D341Med (cell line): Measurements from ENCODE around the gene SLC7A6.
"Not testable (repeated sequence)": the region's sequence is repeated elsewhere in the genome, so short reads cannot be mapped to it uniquely, and the experiment has no call there.

Experiments
- DNase-seq: peaks from one replicate; pipeline ENCODE4 v3.0.0; 2012; ENCODE audit warnings: low spot score

SLC7A6 gene

DNA sequence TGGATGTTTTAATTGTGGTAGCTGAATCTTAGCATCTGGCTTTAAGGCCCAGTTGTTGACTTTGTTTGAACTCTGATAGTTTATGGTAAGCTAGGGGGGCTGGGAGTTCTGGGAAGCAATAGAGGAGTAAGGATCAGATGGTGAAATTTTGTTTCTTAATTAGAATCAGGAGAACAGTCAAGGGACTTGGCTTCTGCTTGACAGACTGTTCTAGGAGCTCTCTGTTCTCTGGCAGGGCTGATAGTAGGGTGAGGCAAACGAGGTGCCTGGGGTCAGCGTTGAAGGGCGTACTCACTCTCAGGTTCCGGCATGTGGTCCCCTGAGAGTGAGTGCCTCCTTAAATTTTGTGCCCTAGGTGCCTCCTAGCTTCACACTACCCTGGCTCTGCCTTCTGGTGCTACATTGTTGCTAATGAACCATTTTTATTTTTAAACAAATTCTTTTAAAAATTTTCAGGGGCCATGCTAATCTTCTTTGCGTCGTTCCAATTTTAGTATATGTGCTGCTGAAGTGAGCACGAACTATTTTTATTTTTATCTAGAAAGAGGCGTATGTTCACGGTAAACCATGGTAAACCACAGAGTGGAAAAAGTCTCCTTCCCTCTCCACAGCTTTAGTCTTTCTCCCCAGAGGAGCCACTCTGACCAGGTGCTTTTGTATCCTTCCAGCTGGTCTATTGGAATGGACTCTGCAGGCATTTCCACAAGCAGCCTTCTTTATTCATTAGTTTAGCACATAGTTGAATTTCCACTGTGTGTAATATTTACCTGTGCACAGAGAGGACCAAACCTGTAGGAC, 19.7 kb downstream of the SLC7A6 start:
- no peak for DNase-seq

DNA sequence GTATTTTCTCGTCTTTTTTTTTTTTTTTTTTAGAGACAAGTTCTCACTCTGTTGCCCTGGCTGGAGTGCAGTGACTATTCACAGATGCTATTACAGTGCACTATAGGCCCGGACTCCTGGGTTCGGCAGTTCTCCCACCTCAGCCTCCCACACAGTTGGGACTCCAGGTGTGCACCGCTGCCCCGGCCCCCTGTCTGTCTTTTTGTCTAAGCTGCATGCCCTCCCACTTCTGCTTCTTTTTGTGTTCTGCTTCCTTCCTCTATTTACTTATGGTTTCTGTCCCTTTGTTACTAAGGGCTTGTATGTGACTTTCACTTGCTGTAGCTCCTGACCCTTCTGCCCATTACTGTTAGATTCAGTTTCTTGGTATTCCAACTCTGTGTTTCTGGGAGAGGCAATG, 20.5 kb downstream of the SLC7A6 start:
- DNase-seq: no peak

DNA sequence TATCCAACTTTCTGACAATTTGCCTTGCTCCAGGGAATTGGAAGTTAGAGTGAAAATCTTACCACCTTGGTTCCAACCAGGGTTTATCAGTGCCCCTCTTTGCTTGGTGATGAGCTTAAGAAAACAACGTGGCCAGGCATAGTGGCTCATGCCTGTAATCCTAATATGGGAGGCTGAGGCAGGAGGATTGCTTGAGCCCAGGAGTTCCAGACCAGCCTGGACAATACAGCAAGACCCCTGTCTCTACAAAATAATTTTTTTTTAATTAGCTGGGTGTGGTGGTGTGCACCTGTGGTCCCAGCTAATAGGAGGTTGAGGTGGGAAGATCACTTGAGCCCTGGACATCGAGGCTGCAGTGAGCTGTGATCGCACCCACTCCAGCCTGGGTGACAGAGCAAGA, 21.4 kb downstream of the SLC7A6 start:
- no peak for DNase-seq

DNA sequence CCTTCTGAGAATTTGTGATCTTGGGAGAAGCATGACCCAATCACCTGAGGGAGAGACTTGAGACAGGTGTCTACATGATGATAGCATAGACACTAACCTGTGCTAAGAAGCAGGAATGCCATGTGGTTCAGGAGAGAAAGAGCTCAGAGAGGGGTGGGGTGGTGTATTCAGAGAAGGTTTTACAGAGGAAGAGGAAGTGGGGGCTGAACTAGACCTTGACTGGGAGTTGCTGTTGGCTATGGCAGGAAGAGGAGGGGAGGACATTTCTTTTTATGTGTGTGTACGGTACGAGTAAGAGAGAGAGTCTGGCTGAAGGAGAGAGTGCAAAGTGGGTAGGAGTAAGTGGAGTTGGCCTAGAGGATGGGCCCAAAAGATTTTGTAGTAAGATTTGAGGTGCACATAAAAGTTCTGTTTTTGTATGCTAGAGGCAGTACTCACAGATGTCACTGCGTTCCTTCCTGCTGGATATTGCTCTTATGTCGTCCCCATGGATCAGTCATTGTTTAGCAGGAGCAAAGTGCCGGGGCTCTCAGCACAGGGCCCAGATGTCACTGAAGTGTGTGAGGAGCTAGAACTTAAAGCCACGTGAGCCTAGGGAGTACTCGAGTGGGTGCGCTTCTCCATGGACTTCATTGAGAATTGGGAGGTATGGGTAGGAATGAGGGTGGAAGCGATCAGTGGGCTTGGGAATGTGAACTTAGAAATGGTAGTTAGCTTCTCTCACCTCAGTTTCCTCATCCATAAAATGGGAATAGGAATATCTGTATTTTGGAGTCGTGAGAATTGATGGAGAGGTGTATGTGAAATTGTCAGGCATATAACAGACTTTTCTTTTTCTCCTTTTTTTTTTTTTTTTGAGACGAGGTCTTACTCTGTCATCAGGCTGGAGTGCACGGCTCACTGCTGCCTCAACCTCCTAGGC, 22.1 kb downstream of the SLC7A6 start:
- DNase-seq: peak; percentile 68

DNA sequence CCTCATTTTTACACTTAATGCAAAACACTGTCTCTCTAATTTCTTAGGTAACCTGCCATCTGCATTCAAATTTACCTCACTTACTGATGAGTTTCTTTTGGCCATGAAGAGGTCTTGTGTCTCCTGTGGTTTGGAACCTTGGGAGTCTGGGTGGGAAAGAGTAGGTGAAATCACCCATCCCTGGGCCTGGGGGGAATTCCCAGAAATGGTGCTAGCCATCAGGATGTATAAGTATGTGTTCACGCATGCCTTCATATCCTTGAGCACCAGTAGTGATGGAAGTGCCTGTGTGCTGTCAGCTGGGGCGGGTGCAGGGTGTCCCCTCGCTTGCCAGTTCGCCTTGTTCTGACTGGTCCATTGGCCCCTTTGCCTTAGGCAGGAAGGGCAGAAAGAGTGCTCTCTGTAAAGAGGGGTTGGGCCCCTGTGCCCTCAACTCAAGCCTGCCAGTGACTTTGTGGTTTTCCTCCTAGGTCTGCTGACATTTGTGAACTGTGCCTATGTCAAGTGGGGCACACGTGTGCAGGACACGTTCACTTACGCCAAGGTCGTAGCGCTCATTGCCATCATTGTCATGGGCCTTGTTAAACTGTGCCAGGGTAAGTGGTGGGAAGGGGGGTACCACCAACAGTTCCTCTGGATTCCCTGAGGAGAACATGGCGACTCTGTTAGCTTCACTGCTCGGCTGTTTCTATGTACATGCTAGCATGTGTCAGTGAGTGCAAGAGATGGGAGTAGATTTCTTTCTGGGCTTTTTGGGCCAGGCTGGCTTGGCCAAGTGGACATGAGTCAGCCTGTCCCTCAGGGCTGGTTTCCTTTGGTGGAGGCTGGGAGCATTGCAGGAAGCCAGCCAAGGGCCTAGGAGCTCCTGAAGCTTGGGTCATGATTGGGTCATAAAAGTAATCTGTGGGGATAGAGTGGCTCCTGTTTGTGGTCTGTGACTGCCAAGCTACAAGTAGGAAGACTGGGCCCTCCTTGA, 23.2 kb downstream of the SLC7A6 start:
- no peak for DNase-seq

DNA sequence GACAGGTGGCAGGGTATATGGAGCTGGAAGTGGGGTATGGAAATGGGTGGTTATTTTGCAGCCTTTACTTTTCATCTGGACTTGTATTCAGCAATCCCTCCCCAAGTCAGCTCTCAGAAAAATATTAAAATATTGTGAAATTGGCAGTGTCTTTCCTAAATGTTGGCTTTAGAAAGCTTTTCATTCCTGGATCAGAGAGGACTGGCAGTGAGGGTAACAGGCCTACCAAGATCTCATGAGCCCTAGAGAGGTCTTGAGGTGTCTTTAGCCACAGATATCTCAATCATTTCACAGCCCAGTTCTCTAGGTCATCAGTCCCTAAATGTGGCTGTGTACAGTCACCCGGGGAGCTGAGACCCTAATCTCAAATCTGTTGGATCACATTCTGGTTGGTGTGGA, 23.9 kb downstream of the SLC7A6 start:
- DNase-seq: no peak

DNA sequence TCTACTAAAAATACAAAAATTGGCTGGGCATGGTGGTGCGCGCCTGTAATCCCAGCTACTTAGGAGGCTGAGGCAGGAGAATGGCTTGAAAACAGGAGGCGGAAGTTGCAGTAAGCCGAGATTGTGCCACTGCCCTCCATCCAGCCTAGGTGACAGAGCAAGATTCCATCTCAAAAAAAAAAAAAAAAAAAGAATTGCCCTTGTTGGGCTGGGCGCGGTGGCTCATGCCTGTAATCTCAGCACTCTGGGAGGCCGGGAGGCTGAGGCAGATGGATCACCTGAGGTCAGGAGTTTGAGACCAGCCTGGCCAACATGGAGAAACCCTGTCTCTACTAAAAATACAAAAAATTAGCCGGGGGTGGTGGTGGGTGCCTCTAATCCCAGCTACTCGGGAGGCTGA, 24.5 kb downstream of the SLC7A6 start:
- DNase-seq: not testable (repeated sequence)

DNA sequence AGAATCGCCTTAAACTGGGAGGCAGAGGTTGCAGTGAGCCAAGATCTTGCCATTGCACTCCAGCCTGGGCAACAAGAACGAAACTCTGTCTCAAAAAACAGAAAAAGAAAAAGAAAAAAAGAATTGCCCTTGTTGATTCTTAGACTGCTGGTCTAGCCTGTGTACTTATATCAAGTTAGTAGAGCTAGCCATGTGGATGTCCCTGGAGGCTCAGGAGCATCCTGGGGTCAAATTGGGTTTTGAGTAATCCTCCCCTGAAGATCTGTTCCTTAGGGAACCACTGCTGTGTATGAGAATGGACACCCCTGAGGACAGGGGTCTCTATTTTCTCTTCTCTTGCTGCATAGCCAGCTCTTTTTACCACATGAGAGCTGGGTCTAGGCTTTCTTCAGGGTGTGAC, 24.9 kb downstream of the SLC7A6 start:
- no peak for DNase-seq

DNA sequence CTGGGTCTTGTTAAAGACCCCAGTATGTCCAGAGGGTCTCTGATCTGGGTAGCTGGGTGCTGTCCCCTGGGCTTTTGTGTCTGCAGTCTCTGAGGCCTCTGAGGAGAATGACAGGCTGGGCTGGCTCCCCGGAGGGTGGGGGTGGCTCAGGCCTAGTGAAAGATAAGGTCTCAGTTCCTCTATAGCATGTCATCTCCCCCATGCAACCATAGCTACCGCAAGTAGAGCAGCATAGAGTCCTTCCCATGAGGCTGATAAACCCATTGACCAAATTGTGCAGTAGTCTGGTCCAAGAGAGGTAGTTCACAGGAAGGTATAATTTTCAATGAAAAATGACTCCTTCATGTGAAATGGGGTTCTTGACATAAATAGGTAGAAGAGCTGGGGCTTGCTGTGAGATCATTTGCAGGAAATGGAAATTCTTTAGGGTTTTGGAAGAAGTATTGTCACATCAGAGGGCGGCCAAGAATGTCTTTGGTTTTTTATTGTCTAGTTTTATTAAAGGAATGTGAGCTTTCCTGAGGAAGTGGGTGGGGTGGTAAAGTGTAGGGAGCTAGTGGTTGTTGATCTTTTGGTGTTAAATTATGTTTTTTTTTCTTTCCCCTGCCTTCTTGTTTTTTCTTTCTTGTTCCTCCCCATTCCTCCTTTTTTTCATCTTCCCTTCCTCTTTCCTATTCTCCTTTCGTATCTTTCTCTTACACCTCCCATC, 25.4 kb downstream of the SLC7A6 start:
- DNase-seq: no peak

DNA sequence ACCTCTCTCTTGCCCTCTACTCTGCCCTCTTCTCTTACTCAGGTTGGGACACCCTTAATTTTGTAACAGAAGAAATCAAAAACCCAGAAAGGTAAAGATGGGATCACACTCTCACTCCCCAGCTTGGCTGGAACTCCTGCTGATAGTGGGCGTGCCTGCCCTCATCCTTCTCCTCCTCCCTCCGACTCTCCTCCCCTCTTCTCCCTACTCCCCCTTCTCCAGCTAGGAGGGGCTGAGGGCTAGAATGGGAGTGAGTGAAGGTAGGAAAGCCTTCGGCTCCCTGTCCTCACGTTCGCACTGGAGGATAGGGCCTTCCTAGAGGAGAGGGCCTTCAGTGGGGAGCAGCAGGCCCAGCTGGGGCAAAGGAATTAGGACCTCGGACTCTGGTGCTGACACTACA, 26.1 kb downstream of the SLC7A6 start:
- no peak for DNase-seq

DNA sequence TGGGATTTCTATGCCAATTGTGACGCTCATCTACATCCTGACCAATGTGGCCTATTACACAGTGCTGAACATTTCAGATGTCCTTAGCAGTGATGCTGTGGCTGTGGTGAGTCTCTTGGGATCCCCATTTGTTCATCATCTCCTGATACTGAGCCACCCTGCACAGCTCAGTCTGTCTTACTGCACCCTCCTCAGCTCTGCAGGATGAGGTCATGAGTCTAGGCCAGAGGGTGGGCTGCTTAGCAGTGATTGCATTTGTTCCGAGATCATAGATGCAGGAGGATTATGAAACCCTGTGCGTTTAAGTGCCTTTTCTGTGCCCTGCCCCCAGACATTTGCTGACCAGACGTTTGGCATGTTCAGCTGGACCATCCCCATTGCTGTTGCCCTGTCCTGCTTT, 26.9 kb downstream of the SLC7A6 start:
- DNase-seq: no peak

DNA sequence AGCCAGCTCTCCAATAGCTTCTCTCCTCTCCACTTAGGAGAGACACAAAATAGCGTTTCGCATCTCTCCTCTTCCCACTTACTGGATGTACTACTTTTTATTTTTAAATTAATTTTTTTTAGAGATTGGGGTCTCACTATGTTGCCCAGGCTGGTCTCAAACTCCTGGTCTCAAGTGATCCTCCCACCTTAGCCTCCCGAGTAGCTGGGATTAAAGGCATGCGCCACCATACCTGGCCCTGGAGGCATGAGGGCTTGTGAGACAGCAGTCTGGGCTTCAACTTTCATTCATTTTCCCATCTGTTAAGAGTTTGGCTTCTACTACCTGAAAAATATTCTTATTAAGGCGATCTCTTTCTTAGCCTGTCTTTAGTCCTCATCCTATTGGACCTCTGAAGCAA, 28.1 kb downstream of the SLC7A6 start:
- no peak for DNase-seq

DNA sequence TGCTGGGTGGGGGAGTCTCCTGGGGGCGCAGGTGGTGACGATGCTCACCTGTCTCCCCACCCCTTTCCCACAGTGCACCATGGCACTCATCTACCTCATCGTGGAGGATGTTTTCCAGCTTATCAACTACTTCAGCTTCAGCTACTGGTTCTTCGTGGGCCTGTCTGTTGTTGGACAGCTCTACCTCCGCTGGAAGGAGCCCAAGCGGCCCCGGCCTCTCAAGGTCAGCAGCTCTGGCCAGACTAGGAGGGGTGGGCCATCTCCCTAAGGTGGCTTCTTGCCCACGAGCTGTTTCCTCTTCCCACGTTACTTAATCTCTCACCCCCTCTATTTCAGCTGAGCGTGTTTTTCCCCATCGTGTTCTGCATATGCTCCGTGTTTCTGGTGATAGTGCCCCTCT, 32.0 kb downstream of the SLC7A6 start:
- DNase-seq: no peak

DNA sequence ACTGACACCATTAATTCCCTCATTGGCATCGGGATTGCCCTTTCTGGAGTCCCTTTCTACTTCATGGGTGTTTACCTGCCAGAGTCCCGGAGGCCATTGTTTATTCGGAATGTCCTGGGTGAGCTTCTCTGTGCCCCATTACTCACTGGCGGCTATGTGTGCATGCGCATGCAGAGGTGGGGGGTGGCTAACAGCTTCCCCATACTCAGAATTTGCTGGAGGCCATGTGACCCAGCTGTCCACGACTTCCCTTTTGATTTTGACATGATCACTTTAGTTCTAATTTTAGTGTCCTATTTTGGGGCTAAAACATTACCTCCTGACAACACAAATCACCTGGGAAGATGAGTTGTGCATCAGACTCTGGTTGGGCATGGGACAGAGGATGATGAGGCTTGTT, 32.4 kb downstream of the SLC7A6 start:
- no peak for DNase-seq

DNA sequence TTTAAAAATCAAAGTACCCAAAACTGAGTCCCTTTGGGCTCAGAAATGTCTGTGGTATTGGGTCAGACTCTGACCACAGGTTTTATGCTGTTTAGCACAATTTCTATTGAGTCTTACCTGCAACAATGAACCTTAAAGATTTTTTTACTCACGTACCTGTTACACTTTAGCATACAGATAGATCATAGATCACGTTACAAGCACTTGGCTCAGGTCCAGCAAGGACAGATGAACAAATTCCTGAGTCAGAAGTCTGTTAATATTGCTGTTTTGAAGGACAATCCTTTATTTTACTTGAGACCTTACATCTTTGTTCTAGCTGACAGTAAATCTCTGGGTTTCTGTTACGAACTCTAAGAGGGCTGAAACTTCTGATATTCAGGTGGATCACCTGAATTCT, 33.6 kb downstream of the SLC7A6 start:
- DNase-seq: no peak

DNA sequence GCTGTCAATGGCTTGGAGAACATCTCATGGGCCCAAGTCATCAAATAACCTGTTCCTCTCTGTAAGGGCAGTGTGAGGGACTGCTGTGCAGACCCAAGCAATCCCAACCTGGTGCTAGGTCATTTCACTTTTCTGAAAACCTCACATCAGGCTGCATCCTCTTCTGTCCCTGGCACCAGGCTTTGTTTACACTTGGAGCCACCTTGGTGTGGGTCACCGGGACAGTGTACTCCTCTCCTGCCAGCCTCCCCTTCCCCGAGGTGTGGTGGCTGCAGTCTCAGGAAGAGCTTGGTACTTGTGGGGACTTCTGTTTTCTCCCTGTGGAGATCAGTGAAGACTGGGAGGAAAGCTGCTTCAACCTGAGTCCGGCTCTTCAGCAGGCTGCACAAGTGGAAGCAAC, 34.0 kb downstream of the SLC7A6 start:
- no peak for DNase-seq

DNA sequence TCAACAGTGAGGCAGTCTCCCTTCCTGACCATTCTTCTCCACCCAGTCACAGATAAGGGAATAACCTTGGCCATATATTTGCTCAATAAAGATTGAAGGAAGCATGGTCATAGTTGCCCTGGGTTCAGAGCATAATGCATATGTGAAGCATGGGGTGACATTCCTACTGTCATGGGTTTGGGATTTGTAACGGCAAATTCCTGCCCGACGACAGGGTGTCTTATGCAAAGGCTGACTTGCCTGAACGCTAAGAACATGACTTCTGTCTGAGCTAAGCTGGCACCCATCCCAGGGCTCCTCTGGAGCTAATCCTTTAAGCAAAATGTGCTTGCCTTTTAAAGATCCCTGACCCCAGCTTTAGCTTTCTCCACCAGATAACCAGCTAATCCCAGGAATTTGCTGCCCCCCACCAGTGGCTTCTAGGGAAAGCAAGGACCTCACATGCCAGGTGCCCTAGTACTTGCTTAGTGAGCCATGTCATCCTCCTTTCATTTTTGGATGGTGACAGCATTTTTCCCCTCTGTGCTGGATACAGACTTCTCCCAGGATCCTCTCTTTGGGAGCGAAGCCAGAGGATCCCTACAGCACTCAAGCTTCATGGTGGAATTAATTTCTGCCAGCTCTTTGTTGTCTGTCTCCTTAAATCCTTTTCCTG, 34.7 kb downstream of the SLC7A6 start:
- peak; percentile 77 for DNase-seq

DNA sequence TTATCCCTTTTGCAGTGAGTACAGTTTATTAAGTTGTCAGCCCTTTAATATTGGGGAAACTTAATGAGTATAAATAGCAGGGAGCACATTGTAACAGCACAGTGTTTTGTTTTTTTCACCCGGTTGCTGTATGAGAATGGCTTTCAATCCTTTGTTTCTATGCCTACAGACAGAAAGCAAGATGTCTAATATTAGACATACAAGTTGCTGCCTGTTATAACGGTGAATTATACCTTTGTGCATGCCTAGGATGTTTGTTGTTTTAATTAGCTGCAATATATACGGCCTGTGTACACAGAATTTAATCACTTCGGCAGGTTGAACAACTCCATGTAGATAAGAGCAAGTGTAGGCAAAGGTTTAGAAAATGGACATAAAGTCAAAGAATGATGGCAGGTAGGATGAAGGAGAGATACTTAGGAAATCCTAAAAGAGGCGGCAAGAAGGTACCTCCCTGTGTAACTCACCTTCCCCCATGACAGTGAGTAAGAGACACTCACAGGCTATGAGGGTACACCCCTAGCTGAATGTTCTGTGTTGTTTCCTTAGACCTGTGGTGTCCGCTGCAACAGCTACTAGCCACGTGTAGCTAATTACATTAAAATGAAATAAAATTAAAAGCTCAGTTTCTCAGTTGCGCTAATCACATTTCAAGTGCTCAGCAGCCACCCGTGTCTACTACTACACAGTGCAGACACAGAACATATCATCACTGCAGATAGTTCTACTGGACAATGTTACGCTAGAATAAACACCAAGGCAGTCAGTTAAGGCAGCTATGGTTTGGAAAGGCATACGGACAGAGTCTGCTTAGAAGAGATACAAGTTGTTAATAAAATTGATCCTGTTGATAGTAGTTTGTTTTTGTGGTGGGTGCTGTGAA, 35.5 kb downstream of the SLC7A6 start:
- DNase-seq: no peak

DNA sequence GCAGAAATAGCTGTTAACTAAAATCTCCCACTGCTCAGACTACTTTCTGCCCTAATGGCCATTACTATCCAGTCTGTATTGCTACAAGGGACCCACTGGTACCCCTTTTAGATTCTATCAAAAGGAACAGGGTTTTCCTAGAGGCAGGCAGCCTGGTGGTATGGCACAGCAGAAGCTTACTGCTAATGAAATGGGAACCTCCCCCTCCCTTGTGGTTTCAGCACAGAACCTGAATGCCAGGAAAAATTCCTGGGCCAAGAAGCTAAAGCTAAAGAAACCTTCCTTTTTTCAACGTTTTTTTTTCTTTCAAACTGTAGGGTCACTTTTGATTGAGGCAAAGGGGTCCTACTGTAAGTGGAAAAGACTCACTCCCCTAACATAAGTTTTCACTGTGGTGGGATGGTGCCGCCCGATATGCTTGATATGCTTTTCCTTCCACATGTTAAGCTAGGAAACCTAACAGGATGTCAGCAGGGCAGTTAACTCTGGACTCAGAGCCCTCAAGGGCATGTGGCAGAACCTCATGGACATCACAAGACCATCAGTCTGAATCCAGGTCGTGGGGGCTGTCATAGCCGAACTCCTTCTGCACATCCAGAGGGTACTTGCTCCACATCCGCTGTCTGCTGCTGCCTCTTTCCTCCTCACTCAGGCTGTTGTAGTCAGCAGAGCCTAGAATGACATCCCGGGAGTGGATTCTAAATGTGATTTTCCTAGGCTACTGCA, 36.6 kb downstream of the SLC7A6 start:
- DNase-seq: no peak
